Keratinocyte (primary cell): ENCODE data around the gene C2orf49. TPM values are rescaled to one million over a fixed set of nuclear protein-coding genes. Genes with fewer than 3 reads are reported as not detected.

Experiments
- DNase-seq: peaks from one replicate; pipeline ENCODE4 v3.0.0-alpha.2; 2011; ENCODE audit warnings: low read depth, missing footprints, low spot score
- FAIRE-seq: peaks from 2 replicates; lab custom pipeline; 2011; peaks lifted over from hg19 to GRCh38; lab: Jason Lieb, UNC
- H2AFZ ChIP-seq: 2 replicates; pipeline ENCODE4 v1.6.0; 2012; ENCODE audit warnings: low read length, control low read depth, inconsistent platforms; ENCODE audit not compliant: control insufficient read depth
- H3K27ac ChIP-seq: 2 replicates; pipeline ENCODE4 v1.5.1; 2011; ENCODE audit warnings: low read length; ENCODE audit not compliant: control insufficient read depth, insufficient read depth
- H3K27me3 ChIP-seq: 3 replicates; pipeline ENCODE4 v1.6.0; 2011; ENCODE audit warnings: low read length; ENCODE audit not compliant: control insufficient read depth, insufficient read depth; ENCODE audit errors: extremely low read depth
- H3K36me3 ChIP-seq, 2 experiments: 2 replicates in 1 of 2; 3 replicates in 1 of 2; pipeline ENCODE4 v1.5.1; 2011; ENCODE audit warnings: low read length in 2 of 2, mild to moderate bottlenecking in 1 of 2; ENCODE audit not compliant: control insufficient read depth in 2 of 2, insufficient read depth in 2 of 2; ENCODE audit errors: extremely low read depth in 1 of 2
- H3K4me1 ChIP-seq: 3 replicates; pipeline ENCODE4 v1.5.1; 2011; ENCODE audit warnings: low read length; ENCODE audit not compliant: control insufficient read depth, insufficient read depth; ENCODE audit errors: extremely low read depth
- H3K4me2 ChIP-seq: 3 replicates; pipeline ENCODE4 v1.6.0; 2011; ENCODE audit warnings: low read depth, low read length; ENCODE audit not compliant: control insufficient read depth, insufficient read depth; ENCODE audit errors: extremely low read depth
- H3K4me3 ChIP-seq, 3 experiments: fragments of 200-600 bp in 1 of 3; sonication (generic) in 1 of 3; 2 replicates in 2 of 3; 3 replicates in 1 of 3; pipeline ENCODE4 v1.5.1; 2011 to 2016; ENCODE audit warnings: low read length in 3 of 3, mild to moderate bottlenecking in 3 of 3, control low read depth in 2 of 3, inconsistent platforms in 1 of 3, low read depth in 1 of 3, mixed read lengths in 1 of 3, mixed run types in 1 of 3, moderate library complexity in 1 of 3; ENCODE audit not compliant: control insufficient read depth in 2 of 3, insufficient read depth in 2 of 3; ENCODE audit errors: extremely low read depth in 1 of 3
- H3K79me2 ChIP-seq: 2 replicates; pipeline ENCODE4 v1.6.0; 2012; ENCODE audit warnings: low read length; ENCODE audit not compliant: control insufficient read depth, insufficient read depth
- H3K9ac ChIP-seq: 3 replicates; pipeline ENCODE4 v1.6.0; 2011; ENCODE audit warnings: low read length; ENCODE audit not compliant: control insufficient read depth, insufficient read depth; ENCODE audit errors: extremely low read depth
- H3K9me1 ChIP-seq: 3 replicates; pipeline ENCODE4 v1.6.0; 2011; ENCODE audit warnings: low read length; ENCODE audit not compliant: control insufficient read depth, insufficient read depth; ENCODE audit errors: extremely low read depth
- H3K9me3 ChIP-seq: 2 replicates; pipeline ENCODE4 v1.5.1; 2012; ENCODE audit warnings: low read depth, low read length; ENCODE audit not compliant: control insufficient read depth
- H4K20me1 ChIP-seq: 3 replicates; pipeline ENCODE4 v1.6.0; 2011; ENCODE audit warnings: low read length; ENCODE audit not compliant: control insufficient read depth, insufficient read depth; ENCODE audit errors: extremely low read depth
- EZH2 ChIP-seq: IDR thresholded peaks from one replicate; pipeline ENCODE4 v1.6.1; 2012; ENCODE audit warnings: inconsistent platforms, mild to moderate bottlenecking, low read length, moderate library complexity
- dilution Hi-C: fragments of 300-500 bp; cut with MboI; formaldehyde crosslinking; loops from one replicate; pipeline ENCODE4 v1.7.0; 2020; ENCODE audit warnings: low sequenced_read_pairs; ENCODE audit not compliant: extremely low pct_ligation_motif_present
- polyA plus RNA-seq, 5 experiments: library from polyadenylated mRNA; depleted of rRNA in 3 of 5; stranded (reverse) in 3 of 5; stranded (forward) in 1 of 5; unstranded in 1 of 5; fragments of >200 nt; gene quantifications; 1 replicate in 1 of 5; 2 replicates in 3 of 5; 3 replicates in 1 of 5; pipeline versions ENCODE4 v1.2.1 to v1.2.3, GENCODE V29; 2011 to 2012; ENCODE audit warnings: missing spikeins in 2 of 5, low read depth in 1 of 5, low replicate concordance in 1 of 5
- TF ChIP-seq, protein P1 (sequence below), 3 experiments: IDR thresholded peaks in 1 of 3; conservative IDR thresholded peaks in 1 of 3; optimal IDR thresholded peaks in 1 of 3; 2 replicates in 2 of 3; 3 replicates in 1 of 3; pipeline versions ENCODE3 to v1.5.1; 2011; ENCODE audit warnings: low read length in 3 of 3, mild to moderate bottlenecking in 3 of 3, moderate library complexity in 2 of 3, control low read depth in 1 of 3, inconsistent platforms in 1 of 3; ENCODE audit not compliant: insufficient read depth in 2 of 3; ENCODE audit errors: extremely low read depth in 1 of 3

C2orf49 gene
- polyA plus RNA-seq, 1 donor (not counting 4 experiments of a cell fraction or from before 2014, with no cell fraction given) = 19.4 TPM

DNA sequence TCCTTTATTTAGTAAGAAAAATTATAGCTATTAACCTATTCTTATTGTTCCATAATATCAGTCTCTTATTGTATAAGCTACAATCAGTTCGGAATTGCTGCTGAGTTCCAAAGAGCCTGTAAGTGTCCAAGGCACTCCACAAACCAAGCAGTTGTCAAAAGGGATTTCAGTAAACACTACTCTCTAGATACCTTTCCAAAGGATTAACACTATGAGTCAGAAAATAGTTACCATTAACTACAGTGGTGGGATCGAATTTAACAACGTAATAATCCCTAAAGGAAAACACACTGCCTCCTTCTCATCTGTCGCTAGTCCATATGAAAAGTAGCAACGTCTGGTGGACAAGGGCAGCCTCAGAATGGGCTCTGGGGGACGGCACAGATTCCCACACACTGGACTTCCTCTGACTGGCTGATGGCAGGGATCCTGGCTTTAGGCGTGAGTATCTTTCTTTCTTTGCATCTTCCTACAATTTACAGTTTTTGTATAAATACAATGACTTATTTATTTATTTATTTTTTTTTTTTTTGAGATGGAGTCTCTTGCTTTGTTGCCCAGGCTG is 16.6 kb upstream of the C2orf49 start:
- Histone ChIP-seq H2AFZ (no peak overlapping the region), H4K20me1 (no peaks in the 10 kb centered on the region), H3K9ac (no peak overlapping the region), H3K27me3 (no peaks in the 10 kb centered on the region), H3K27ac (no peak overlapping the region), H3K4me2 (no peak overlapping the region), H3K79me2 (peaks cover 69% of the 10 kb centered on the region), H3K9me1 (no peaks in the 10 kb centered on the region), H3K4me3 (no peak overlapping the region), H3K36me3 (no peaks in the 10 kb centered on the region), H3K9me3 (no peaks in the 10 kb centered on the region), H3K4me1 (peaks cover 42% of the 10 kb centered on the region)
- dilution Hi-C loops = no loop called here
- TF ChIP-seq, protein P1, sequence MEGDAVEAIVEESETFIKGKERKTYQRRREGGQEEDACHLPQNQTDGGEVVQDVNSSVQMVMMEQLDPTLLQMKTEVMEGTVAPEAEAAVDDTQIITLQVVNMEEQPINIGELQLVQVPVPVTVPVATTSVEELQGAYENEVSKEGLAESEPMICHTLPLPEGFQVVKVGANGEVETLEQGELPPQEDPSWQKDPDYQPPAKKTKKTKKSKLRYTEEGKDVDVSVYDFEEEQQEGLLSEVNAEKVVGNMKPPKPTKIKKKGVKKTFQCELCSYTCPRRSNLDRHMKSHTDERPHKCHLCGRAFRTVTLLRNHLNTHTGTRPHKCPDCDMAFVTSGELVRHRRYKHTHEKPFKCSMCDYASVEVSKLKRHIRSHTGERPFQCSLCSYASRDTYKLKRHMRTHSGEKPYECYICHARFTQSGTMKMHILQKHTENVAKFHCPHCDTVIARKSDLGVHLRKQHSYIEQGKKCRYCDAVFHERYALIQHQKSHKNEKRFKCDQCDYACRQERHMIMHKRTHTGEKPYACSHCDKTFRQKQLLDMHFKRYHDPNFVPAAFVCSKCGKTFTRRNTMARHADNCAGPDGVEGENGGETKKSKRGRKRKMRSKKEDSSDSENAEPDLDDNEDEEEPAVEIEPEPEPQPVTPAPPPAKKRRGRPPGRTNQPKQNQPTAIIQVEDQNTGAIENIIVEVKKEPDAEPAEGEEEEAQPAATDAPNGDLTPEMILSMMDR (optimal IDR thresholded peaks at IDR 0.05 in 1 of 3, IDR thresholded peaks at IDR 0.05 in 1 of 3, conservative IDR thresholded peaks at IDR 0.05 in 1 of 3; ENCODE audit: extremely low read depth in 1 of 3, insufficient read depth in 2 of 3, low read length in 3 of 3) = no peak
- TF ChIP-seq EZH2 = no peak
- DNase-seq (no peak), FAIRE-seq (no peak)

DNA sequence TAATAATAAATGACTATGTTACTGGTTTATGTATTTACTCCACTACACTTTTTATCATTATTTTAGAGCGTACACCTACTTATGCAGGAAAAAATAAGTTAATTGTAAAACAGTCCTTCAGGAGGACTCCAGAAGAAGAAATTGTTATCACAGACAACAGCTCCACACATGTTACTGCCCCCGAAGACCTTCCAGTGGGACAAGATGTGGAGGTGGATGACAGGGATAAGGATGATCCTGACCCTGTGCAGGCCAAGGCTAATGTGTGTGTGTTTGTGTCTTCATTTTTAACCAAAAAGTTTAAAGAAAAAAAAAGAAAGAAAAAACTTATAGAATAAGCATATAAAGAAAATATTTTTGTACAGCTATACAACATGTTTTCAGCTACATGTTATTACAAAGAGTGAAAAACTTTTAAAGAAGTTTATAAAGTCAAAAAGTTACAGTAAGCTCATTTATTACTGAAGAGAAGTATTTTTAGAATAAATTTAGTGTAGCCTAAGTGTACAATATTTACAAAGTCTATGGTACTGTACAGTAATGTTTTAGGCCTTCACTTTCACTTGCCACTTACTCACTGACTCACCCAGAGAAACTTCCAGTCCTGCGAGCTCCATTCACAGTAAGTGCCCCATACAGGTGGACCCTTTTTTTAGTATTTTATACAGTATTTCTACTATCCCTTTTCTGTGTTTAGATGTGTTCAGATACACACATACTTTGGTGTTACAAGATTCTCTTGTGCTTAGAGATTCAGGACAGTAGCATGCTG is 15.3 kb upstream of the C2orf49 start:
- dilution Hi-C loops = no loop called here
- Histone ChIP-seq H3K9me1 (no peaks in the 10 kb centered on the region), H3K79me2 (peaks cover 66% of the 10 kb centered on the region), H2AFZ (no peak overlapping the region), H4K20me1 (no peaks in the 10 kb centered on the region), H3K9me3 (no peaks in the 10 kb centered on the region), H3K27ac (no peak overlapping the region), H3K4me2 (no peak overlapping the region), H3K4me1 (peaks cover 44% of the 10 kb centered on the region), H3K9ac (no peak overlapping the region), H3K27me3 (no peaks in the 10 kb centered on the region), H3K36me3 (no peaks in the 10 kb centered on the region), H3K4me3 (no peak overlapping the region)
- no peak for DNase-seq
- TF ChIP-seq, protein P1 (optimal IDR thresholded peaks at IDR 0.05 in 1 of 3, IDR thresholded peaks at IDR 0.05 in 1 of 3, conservative IDR thresholded peaks at IDR 0.05 in 1 of 3; ENCODE audit: extremely low read depth in 1 of 3, insufficient read depth in 2 of 3, low read length in 3 of 3) = no peak
- TF ChIP-seq EZH2 = no peak
- FAIRE-seq = no peak
